B cell (primary cell): Measurements from ENCODE around the gene RPS6KL1. TPM values are rescaled to one million over a fixed set of nuclear protein-coding genes. Genes with fewer than 3 reads are reported as not detected.

Experiments
- ATAC-seq: fragments of 200-7000 bp; cut with Tn5 transposase; one replicate; pipeline ENCODE4 v1.10.0; 2021; ENCODE audit warnings: low read depth, mild to moderate bottlenecking, moderate number of reproducible peaks, moderate library complexity
- CTCF ChIA-PET: fragments of 350-600 bp; sonication (Branson Sonifier 250); formaldehyde crosslinking; loops from one replicate; lab custom pipeline; 2021; ENCODE audit warnings: antibody characterized with exemption, inconsistent platforms; lab: Charles Lee
- POLR2A ChIA-PET: fragments of 350-600 bp; sonication (Branson Sonifier 250); formaldehyde crosslinking; loops from one replicate; lab custom pipeline; 2021; ENCODE audit warnings: antibody characterized with exemption; lab: Charles Lee
- DNase-seq: peaks from one replicate; pipeline ENCODE4 v3.0.0; 2013
- H2AFZ ChIP-seq: 2 replicates; pipeline ENCODE4 v1.6.1; 2012; ENCODE audit warnings: mild to moderate bottlenecking, low read depth, low read length; ENCODE audit not compliant: insufficient read depth, poor library complexity, severe bottlenecking
- H3K27ac ChIP-seq, 2 donors: 1 replicate in 1 of 2; 2 replicates in 1 of 2; pipeline ENCODE4 v1.5.1; 2012 to 2013; ENCODE audit warnings: low read length in 2 of 2, mild to moderate bottlenecking in 2 of 2, moderate library complexity in 1 of 2
- H3K27me3 ChIP-seq, 4 experiments: fragments of 200-600 bp in 1 of 4; sonication (generic) in 1 of 4; replicated peaks in 1 of 4; 1 replicate in 2 of 4; 2 replicates in 2 of 4; pipeline versions ENCODE4 v1.6.1 to v1.7.0; 2013 to 2016; ENCODE audit warnings: low read length in 3 of 4, mild to moderate bottlenecking in 2 of 4, mixed read lengths in 1 of 4, moderate library complexity in 1 of 4; ENCODE audit not compliant: insufficient read depth in 4 of 4, control insufficient read depth in 3 of 4; ENCODE audit errors: control extremely low read depth in 1 of 4
- H3K36me3 ChIP-seq, 2 experiments: replicated peaks in 1 of 2; 1 replicate in 1 of 2; 2 replicates in 1 of 2; pipeline versions ENCODE4 v1.6.1 to v1.7.1; 2013; ENCODE audit warnings: low read length in 1 of 2; ENCODE audit not compliant: insufficient read depth in 2 of 2, control insufficient read depth in 1 of 2; ENCODE audit errors: control extremely low read depth in 1 of 2, extremely low read depth in 1 of 2
- H3K4me1 ChIP-seq, 2 donors: fragments of 200-600 bp in 1 of 2; sonication (generic) in 1 of 2; 1 replicate in 1 of 2; 2 replicates in 1 of 2; pipeline versions ENCODE4 v1.5.1 to v1.6.1; 2013 to 2017; ENCODE audit warnings: low read length in 2 of 2; ENCODE audit not compliant: control insufficient read depth in 2 of 2, insufficient read depth in 2 of 2
- H3K4me2 ChIP-seq: replicated peaks from 2 replicates; pipeline ENCODE3; 2012; ENCODE audit warnings: mild to moderate bottlenecking, low read depth, low read length; ENCODE audit not compliant: poor library complexity, severe bottlenecking
- H3K4me3 ChIP-seq, 5 experiments: fragments of 200-600 bp in 1 of 5; sonication (generic) in 1 of 5; 1 replicate in 3 of 5; 2 replicates in 2 of 5; pipeline versions ENCODE4 v1.5.1 to v1.7.0; 2011 to 2016; ENCODE audit warnings: low read length in 4 of 5, mild to moderate bottlenecking in 4 of 5, low read depth in 2 of 5, control low read depth in 1 of 5, moderate library complexity in 1 of 5; ENCODE audit not compliant: insufficient read depth in 1 of 5; ENCODE audit errors: control extremely low read depth in 1 of 5, extremely low read depth in 1 of 5
- H3K79me2 ChIP-seq: fragments of 200-600 bp; sonication (generic); one replicate; pipeline ENCODE4 v1.6.0; 2016; ENCODE audit warnings: low read length; ENCODE audit not compliant: control insufficient read depth, insufficient read depth
- H3K9ac ChIP-seq: fragments of 200-600 bp; sonication (generic); 2 replicates; pipeline ENCODE4 v1.6.1; 2017; ENCODE audit warnings: mild to moderate bottlenecking, low read length, moderate library complexity
- H3K9me3 ChIP-seq, 3 donors: one replicate each; pipeline versions ENCODE4 v1.6.1 to v1.7.1; 2013; ENCODE audit warnings: low read length in 2 of 3; ENCODE audit not compliant: control insufficient read depth in 2 of 3, insufficient read depth in 1 of 3; ENCODE audit errors: control extremely low read depth in 1 of 3
- H4K20me1 ChIP-seq: 2 replicates; pipeline ENCODE4 v1.6.0; 2012; ENCODE audit warnings: mild to moderate bottlenecking, low read length; ENCODE audit not compliant: insufficient read depth, control insufficient read depth, poor library complexity, severe bottlenecking
- H3K27ac Mint-ChIP-seq: one replicate; pipeline ENCODE4 v1.8.0; 2021; ENCODE audit warnings: mixed read lengths
- H3K27me3 Mint-ChIP-seq: one replicate; pipeline ENCODE4 v1.8.0; 2021; ENCODE audit warnings: mixed read lengths
- H3K4me1 Mint-ChIP-seq: one replicate; pipeline ENCODE4 v1.8.0; 2021; ENCODE audit warnings: mixed read lengths
- H3K4me3 Mint-ChIP-seq: one replicate; pipeline ENCODE4 v1.8.0; 2021; ENCODE audit warnings: mixed read lengths
- H3K9me3 Mint-ChIP-seq: one replicate; pipeline ENCODE4 v1.8.0; 2022; ENCODE audit warnings: mixed read lengths; ENCODE audit not compliant: insufficient read depth
- EZH2 ChIP-seq: IDR thresholded peaks from 2 replicates; pipeline ENCODE4 v1.6.1; 2012; ENCODE audit warnings: borderline replicate concordance, low read depth, mild to moderate bottlenecking, moderate library complexity, low read length; ENCODE audit not compliant: insufficient read depth, poor library complexity, severe bottlenecking
- WGBS: methylation state at CpG from one replicate; pipeline ENCODE4 v1.1.5; 2013; ENCODE audit warnings: missing lambda C conversion rate; ENCODE audit not compliant: insufficient coverage; 5-methylcytosine and 5-hydroxymethylcytosine counted together
- intact Hi-C: fragments of 100-400 bp; cut with micrococcal nuclease; formaldehyde crosslinking; loops from one replicate; pipeline ENCODE4 v1.10.0; 2022
- polyA plus RNA-seq: library from polyadenylated mRNA; depleted of rRNA; stranded (reverse); fragments of >200 nt; gene quantifications from 2 replicates; pipeline ENCODE4 v1.2.3, GENCODE V29; 2012
- total RNA-seq, 2 donors: library from RNA; stranded (reverse); fragments of 120-200 nt in 1 of 2; gene quantifications; 1 replicate in 1 of 2; 2 replicates in 1 of 2; pipeline versions ENCODE4 v1.2.3 to v1.2.4, GENCODE V29; 2013 to 2022
- TF ChIP-seq, protein P1 (sequence below): fragments of 200-600 bp; IDR thresholded peaks from one replicate; pipeline ENCODE4 v1.8.0; 2022; ENCODE audit warnings: antibody characterized with exemption, mild to moderate bottlenecking

Gene RPS6KL1
- total and polyA plus RNA-seq, 2 donors (not counting 1 experiment from before 2014, with no cell fraction given), result 3.4 to 4.4 TPM

DNA sequence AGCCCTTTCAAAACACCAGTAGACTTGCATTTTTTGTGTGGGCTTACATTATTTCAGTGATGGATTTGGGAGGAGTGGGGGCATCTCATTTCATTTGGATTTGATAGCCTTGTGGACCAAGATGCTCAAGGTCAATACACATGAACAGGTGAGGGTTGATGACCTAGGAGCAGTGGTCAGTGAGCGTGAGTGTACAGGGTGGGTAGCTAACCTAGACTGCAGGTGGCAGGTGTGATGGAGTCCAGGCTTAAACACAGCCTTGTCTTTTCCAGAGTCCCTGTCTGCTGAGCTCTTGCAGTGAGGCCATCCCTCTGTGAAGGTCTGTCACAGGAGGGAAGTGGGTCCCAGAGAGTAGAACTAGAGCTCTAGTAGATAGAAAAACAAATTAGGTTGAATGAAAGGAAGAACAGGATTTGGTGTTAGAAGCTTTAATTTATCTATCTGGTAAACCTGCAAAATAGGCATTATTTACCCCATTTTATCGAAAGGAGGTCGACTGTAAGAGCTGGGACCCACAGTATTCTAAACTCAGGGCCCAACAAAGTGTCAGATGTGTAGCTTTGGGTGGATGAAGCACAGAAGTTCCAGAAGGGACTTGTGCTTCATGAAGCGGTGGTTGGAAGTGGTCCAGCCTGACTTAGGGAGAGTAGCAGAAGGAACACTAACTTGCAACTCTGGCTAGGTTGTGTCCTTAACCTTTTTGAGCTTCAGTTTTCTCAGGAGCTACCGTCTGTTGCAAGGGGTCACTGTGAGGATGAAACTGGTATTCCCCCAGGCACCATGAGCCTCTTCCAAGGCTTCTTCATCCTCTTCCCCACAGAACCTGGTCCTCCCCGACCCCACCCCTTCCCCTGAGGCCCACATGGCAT, 18.2 kb downstream of the RPS6KL1 start:
- DNase-seq (no peak), ATAC-seq (no peak)
- Histone ChIP-seq H3K9me3 (no peaks in the 10 kb centered on the region), H2AFZ (no peak overlapping the region), H3K79me2 (no peaks in the 10 kb centered on the region), H3K36me3 (peaks cover 7 to 35% of the 10 kb centered on the region in 2 experiments), H3K9ac (no peak overlapping the region), H3K4me3 (no peak overlapping the region), H3K27me3 (no peaks in the 10 kb centered on the region), H4K20me1 (peaks cover 5% of the 10 kb centered on the region), H3K4me1 (peaks cover 17 to 52% of the 10 kb centered on the region in 2 donors), H3K27ac (no peak overlapping the region), H3K4me2 (no peak overlapping the region)
- WGBS, result 94% methylated on average over 4 of the region's 6 CpGs
- Mint-ChIP-seq H3K27ac (peak overlapping the region; percentile 3), H3K9me3 (no peaks in the 10 kb centered on the region), H3K4me1 (peaks cover 41% of the 10 kb centered on the region), H3K4me3 (no peak overlapping the region), H3K27me3 (no peaks in the 10 kb centered on the region)
- POLR2A ChIA-PET, result no interaction called here
- CTCF ChIA-PET, result interaction anchor here (0.5 to 25.3 kb wide), 33 partner anchors 8 to 400 kb away, joined by 3 to 926 read pairs (median 4); partner anchors contain the start of genes DLST, EIF2B2, PROX2 and RPS6KL1
- TF ChIP-seq, protein P1, sequence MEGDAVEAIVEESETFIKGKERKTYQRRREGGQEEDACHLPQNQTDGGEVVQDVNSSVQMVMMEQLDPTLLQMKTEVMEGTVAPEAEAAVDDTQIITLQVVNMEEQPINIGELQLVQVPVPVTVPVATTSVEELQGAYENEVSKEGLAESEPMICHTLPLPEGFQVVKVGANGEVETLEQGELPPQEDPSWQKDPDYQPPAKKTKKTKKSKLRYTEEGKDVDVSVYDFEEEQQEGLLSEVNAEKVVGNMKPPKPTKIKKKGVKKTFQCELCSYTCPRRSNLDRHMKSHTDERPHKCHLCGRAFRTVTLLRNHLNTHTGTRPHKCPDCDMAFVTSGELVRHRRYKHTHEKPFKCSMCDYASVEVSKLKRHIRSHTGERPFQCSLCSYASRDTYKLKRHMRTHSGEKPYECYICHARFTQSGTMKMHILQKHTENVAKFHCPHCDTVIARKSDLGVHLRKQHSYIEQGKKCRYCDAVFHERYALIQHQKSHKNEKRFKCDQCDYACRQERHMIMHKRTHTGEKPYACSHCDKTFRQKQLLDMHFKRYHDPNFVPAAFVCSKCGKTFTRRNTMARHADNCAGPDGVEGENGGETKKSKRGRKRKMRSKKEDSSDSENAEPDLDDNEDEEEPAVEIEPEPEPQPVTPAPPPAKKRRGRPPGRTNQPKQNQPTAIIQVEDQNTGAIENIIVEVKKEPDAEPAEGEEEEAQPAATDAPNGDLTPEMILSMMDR, result no peak
- no peak for TF ChIP-seq EZH2
- intact Hi-C loops, result loop anchor here (1.0 to 2.0 kb wide), 2 partner anchors 44 to 184 kb away; no protein-coding TSS in a partner anchor
